Activated CD4-positive, alpha-beta memory T cell treated with anti-CD3 and anti-CD28 coated beads, Interleukin-2, amount 10 ng/mL, durations not matched to agents 7 days and 5 days (primary cell): ENCODE data around the gene ST3GAL4. TPM values are rescaled to one million over a fixed set of nuclear protein-coding genes. Genes with fewer than 3 reads are reported as not detected.

Experiments
- CTCF ChIA-PET: fragments of 350-600 bp; sonication (Branson Sonifier 250); formaldehyde crosslinking; loops from one replicate; lab custom pipeline; 2021; ENCODE audit warnings: antibody characterized with exemption, inconsistent platforms; lab: Charles Lee
- POLR2A ChIA-PET: fragments of 350-600 bp; sonication (Branson Sonifier 250); formaldehyde crosslinking; loops from one replicate; lab custom pipeline; 2021; ENCODE audit warnings: antibody characterized with exemption; lab: Charles Lee
- DNase-seq: peaks from one replicate; pipeline ENCODE4 v3.0.0-alpha.2; 2020
- H3K27ac Mint-ChIP-seq: one replicate; pipeline ENCODE4 v1.8.0; 2021; ENCODE audit warnings: mild to moderate bottlenecking, mixed read lengths
- H3K27me3 Mint-ChIP-seq: one replicate; pipeline ENCODE4 v1.8.0; 2021; ENCODE audit warnings: mixed read lengths
- H3K36me3 Mint-ChIP-seq: one replicate; pipeline ENCODE4 v1.8.0; 2021; ENCODE audit warnings: low read depth, mixed read lengths
- H3K4me1 Mint-ChIP-seq: one replicate; pipeline ENCODE4 v1.8.0; 2021; ENCODE audit warnings: mixed read lengths
- H3K4me3 Mint-ChIP-seq: one replicate; pipeline ENCODE4 v1.8.0; 2021; ENCODE audit warnings: mild to moderate bottlenecking, mixed read lengths
- H3K9me3 Mint-ChIP-seq: one replicate; pipeline ENCODE4 v1.8.0; 2021; ENCODE audit warnings: mixed read lengths
- total RNA-seq, 2 experiments: library from RNA; stranded (reverse); gene quantifications; one replicate each; pipeline ENCODE4 v1.2.3, GENCODE V29; 2021

The ST3GAL4 gene
- total RNA-seq, 2 experiments from 2014 or later = 7.4 to 8.5 TPM

- ChIA-PET POLR2A (no interaction called here), CTCF (no interaction called here)
- Mint-ChIP-seq H3K36me3 (no peaks in the 10 kb centered on the region), H3K27ac (no peak overlapping the region), H3K9me3 (no peaks in the 10 kb centered on the region), H3K4me3 (no peak overlapping the region), H3K27me3 (no peaks in the 10 kb centered on the region), H3K4me1 (no peaks in the 10 kb centered on the region)
- no peak for DNase-seq
Measured at GRCh38 chr11:126403022-126403581, 47.6 kb downstream of the ST3GAL4 start.

- H3K27ac Mint-ChIP-seq = no peak overlapping the region
- H3K9me3 Mint-ChIP-seq = no peaks in the 10 kb centered on the region
- H3K27me3 Mint-ChIP-seq = no peaks in the 10 kb centered on the region
- no peak overlapping the region for H3K4me3 Mint-ChIP-seq
- CTCF ChIA-PET = no interaction called here
- H3K36me3 Mint-ChIP-seq = no peaks in the 10 kb centered on the region
- POLR2A ChIA-PET = no interaction called here
- no peak for DNase-seq
- H3K4me1 Mint-ChIP-seq = no peaks in the 10 kb centered on the region
Measured at GRCh38 chr11:126403658-126404057, 48.2 kb downstream of the ST3GAL4 start.

GRCh38 chr11:126404367-126404766 is 48.9 kb downstream of the ST3GAL4 start:
- no peak overlapping the region for H3K4me3 Mint-ChIP-seq
- no peak overlapping the region for H3K27ac Mint-ChIP-seq
- ChIA-PET CTCF (no interaction called here), POLR2A (interaction anchor here (0.5 kb wide), 1 partner anchor 51 kb away, joined by 4 read pairs; no protein-coding TSS in a partner anchor)
- DNase-seq = no peak
- no peaks in the 10 kb centered on the region for H3K36me3 Mint-ChIP-seq
- H3K9me3 Mint-ChIP-seq = no peaks in the 10 kb centered on the region
- no peaks in the 10 kb centered on the region for H3K4me1 Mint-ChIP-seq
- H3K27me3 Mint-ChIP-seq = no peaks in the 10 kb centered on the region

- POLR2A ChIA-PET = no interaction called here
- Mint-ChIP-seq H3K4me3 (no peak overlapping the region), H3K27me3 (no peaks in the 10 kb centered on the region), H3K36me3 (no peaks in the 10 kb centered on the region), H3K9me3 (no peaks in the 10 kb centered on the region), H3K27ac (no peak overlapping the region), H3K4me1 (no peaks in the 10 kb centered on the region)
- CTCF ChIA-PET = no interaction called here
- no peak for DNase-seq
Measured at GRCh38 chr11:126405374-126405773, 49.9 kb downstream of the ST3GAL4 start.

- ChIA-PET POLR2A (no interaction called here), CTCF (interaction anchor here (0.6 kb wide), 1 partner anchor 201 kb away, joined by 3 read pairs; no protein-coding TSS in a partner anchor)
- H3K4me3 Mint-ChIP-seq = no peak overlapping the region
- no peaks in the 10 kb centered on the region for H3K9me3 Mint-ChIP-seq
- H3K4me1 Mint-ChIP-seq = no peaks in the 10 kb centered on the region
- no peaks in the 10 kb centered on the region for H3K27me3 Mint-ChIP-seq
- no peaks in the 10 kb centered on the region for H3K36me3 Mint-ChIP-seq
- H3K27ac Mint-ChIP-seq = no peak overlapping the region
- DNase-seq = no peak
Measured at GRCh38 chr11:126405906-126406305, 50.4 kb downstream of the ST3GAL4 start.

GRCh38 chr11:126406368-126406767 is 50.9 kb downstream of the ST3GAL4 start:
- ChIA-PET POLR2A (no interaction called here), CTCF (interaction anchor here (0.6 kb wide), 1 partner anchor 200 kb away, joined by 3 read pairs; no protein-coding TSS in a partner anchor)
- no peaks in the 10 kb centered on the region for H3K36me3 Mint-ChIP-seq
- no peaks in the 10 kb centered on the region for H3K27me3 Mint-ChIP-seq
- no peak overlapping the region for H3K4me3 Mint-ChIP-seq
- H3K9me3 Mint-ChIP-seq = no peaks in the 10 kb centered on the region
- H3K4me1 Mint-ChIP-seq = no peaks in the 10 kb centered on the region
- no peak for DNase-seq
- H3K27ac Mint-ChIP-seq = no peak overlapping the region

GRCh38 chr11:126407101-126407521 is 51.6 kb downstream of the ST3GAL4 start:
- Mint-ChIP-seq H3K4me1 (no peaks in the 10 kb centered on the region), H3K4me3 (no peak overlapping the region), H3K27me3 (no peaks in the 10 kb centered on the region), H3K27ac (no peak overlapping the region), H3K36me3 (no peaks in the 10 kb centered on the region), H3K9me3 (no peaks in the 10 kb centered on the region)
- CTCF ChIA-PET = no interaction called here
- POLR2A ChIA-PET = no interaction called here
- DNase-seq = no peak

- Mint-ChIP-seq H3K4me3 (no peak overlapping the region), H3K4me1 (no peaks in the 10 kb centered on the region), H3K27ac (no peak overlapping the region), H3K9me3 (no peaks in the 10 kb centered on the region), H3K27me3 (no peaks in the 10 kb centered on the region), H3K36me3 (no peaks in the 10 kb centered on the region)
- POLR2A ChIA-PET = no interaction called here
- DNase-seq = no peak
- CTCF ChIA-PET = no interaction called here
Measured at GRCh38 chr11:126407682-126408288, 52.3 kb downstream of the ST3GAL4 start.

GRCh38 chr11:126408496-126408895 is 53.0 kb downstream of the ST3GAL4 start:
- no peaks in the 10 kb centered on the region for H3K9me3 Mint-ChIP-seq
- CTCF ChIA-PET = no interaction called here
- DNase-seq = no peak
- H3K4me1 Mint-ChIP-seq = no peaks in the 10 kb centered on the region
- no peak overlapping the region for H3K27ac Mint-ChIP-seq
- POLR2A ChIA-PET = no interaction called here
- no peaks in the 10 kb centered on the region for H3K36me3 Mint-ChIP-seq
- no peak overlapping the region for H3K4me3 Mint-ChIP-seq
- no peaks in the 10 kb centered on the region for H3K27me3 Mint-ChIP-seq

- ChIA-PET CTCF (no interaction called here), POLR2A (no interaction called here)
- H3K27me3 Mint-ChIP-seq = no peaks in the 10 kb centered on the region
- H3K36me3 Mint-ChIP-seq = no peaks in the 10 kb centered on the region
- H3K27ac Mint-ChIP-seq = no peak overlapping the region
- no peaks in the 10 kb centered on the region for H3K4me1 Mint-ChIP-seq
- H3K9me3 Mint-ChIP-seq = no peaks in the 10 kb centered on the region
- no peak overlapping the region for H3K4me3 Mint-ChIP-seq
- DNase-seq = no peak
Measured at GRCh38 chr11:126408901-126409619, 53.6 kb downstream of the ST3GAL4 start.

- H3K27me3 Mint-ChIP-seq = no peaks in the 10 kb centered on the region
- ChIA-PET POLR2A (no interaction called here), CTCF (no interaction called here)
- DNase-seq = no peak
- H3K9me3 Mint-ChIP-seq = no peaks in the 10 kb centered on the region
- H3K4me3 Mint-ChIP-seq = no peak overlapping the region
- no peaks in the 10 kb centered on the region for H3K4me1 Mint-ChIP-seq
- H3K36me3 Mint-ChIP-seq = no peaks in the 10 kb centered on the region
- no peak overlapping the region for H3K27ac Mint-ChIP-seq
Measured at GRCh38 chr11:126409620-126409985, 54.1 kb downstream of the ST3GAL4 start.

- no peaks in the 10 kb centered on the region for H3K27me3 Mint-ChIP-seq
- no peak for DNase-seq
- CTCF ChIA-PET = interaction anchor here (1.0 kb wide), 1 partner anchor 70 kb away, joined by 3 read pairs; no protein-coding TSS in a partner anchor
- H3K27ac Mint-ChIP-seq = no peak overlapping the region
- no peak overlapping the region for H3K4me3 Mint-ChIP-seq
- H3K9me3 Mint-ChIP-seq = no peaks in the 10 kb centered on the region
- POLR2A ChIA-PET = no interaction called here
- H3K36me3 Mint-ChIP-seq = no peaks in the 10 kb centered on the region
- no peaks in the 10 kb centered on the region for H3K4me1 Mint-ChIP-seq
Measured at GRCh38 chr11:126410649-126411048, 55.2 kb downstream of the ST3GAL4 start.

GRCh38 chr11:126411971-126412381 is 56.5 kb downstream of the ST3GAL4 start:
- POLR2A ChIA-PET = no interaction called here
- DNase-seq = no peak
- Mint-ChIP-seq H3K36me3 (no peaks in the 10 kb centered on the region), H3K4me3 (no peak overlapping the region), H3K9me3 (no peaks in the 10 kb centered on the region), H3K27ac (no peak overlapping the region), H3K4me1 (peaks cover 7% of the 10 kb centered on the region), H3K27me3 (no peaks in the 10 kb centered on the region)
- CTCF ChIA-PET = interaction anchor here (1.0 to 1.7 kb wide), 2 partner anchors 9 to 69 kb away, joined by 3 to 6 read pairs; no protein-coding TSS in a partner anchor
